NCI-H2227 (cell line): ENCODE data around the gene HNMT.
"Not testable (repeated sequence)": the region's sequence is repeated elsewhere in the genome, so short reads cannot be mapped to it uniquely, and the experiment has no call there.

Experiments
- DNase-seq: peaks from one replicate; lab custom pipeline; 2025; ENCODE audit not compliant: unreplicated experiment; lab: John Stamatoyannopoulos, UW

Gene HNMT

GRCh38 chr2:137973280-137973679 lies 9.0 kb downstream of the HNMT start:
- no peak for DNase-seq

- DNase-seq = no peak
Observed at GRCh38 chr2:137975280-137976271, 11.3 kb downstream of the HNMT start.

- DNase-seq = no peak
Observed at GRCh38 chr2:137976274-137976673, 12.0 kb downstream of the HNMT start.

GRCh38 chr2:137977790-137978189 lies 13.5 kb downstream of the HNMT start:
- no peak for DNase-seq

GRCh38 chr2:137980459-137980858 lies 16.2 kb downstream of the HNMT start:
- DNase-seq = no peak

- DNase-seq = no peak
Observed at GRCh38 chr2:137981112-137981656, 16.9 kb downstream of the HNMT start.

- DNase-seq = no peak
Observed at GRCh38 chr2:137983581-137983980, 19.3 kb downstream of the HNMT start.

GRCh38 chr2:137986268-137986667 lies 22.0 kb downstream of the HNMT start:
- DNase-seq = no peak

GRCh38 chr2:137987011-137987410 lies 22.7 kb downstream of the HNMT start:
- no peak for DNase-seq

GRCh38 chr2:137991078-137991477 lies 26.8 kb downstream of the HNMT start:
- no peak for DNase-seq

GRCh38 chr2:137992039-137992646 lies 27.9 kb downstream of the HNMT start:
- no peak for DNase-seq

GRCh38 chr2:137993715-137994476 lies 29.6 kb downstream of the HNMT start:
- DNase-seq = not testable (repeated sequence)

GRCh38 chr2:137995368-137995767 lies 31.1 kb downstream of the HNMT start:
- DNase-seq = not testable (repeated sequence)

- DNase-seq = not testable (repeated sequence)
Observed at GRCh38 chr2:137996158-137996557, 31.9 kb downstream of the HNMT start.

- no peak for DNase-seq
Observed at GRCh38 chr2:137997733-137998132, 33.5 kb downstream of the HNMT start.

GRCh38 chr2:137998503-137998902 lies 34.2 kb downstream of the HNMT start:
- DNase-seq = no peak

- no peak for DNase-seq
Observed at GRCh38 chr2:137999273-137999672, 35.0 kb downstream of the HNMT start.

GRCh38 chr2:138000009-138000408 lies 35.7 kb downstream of the HNMT start:
- DNase-seq = no peak

- DNase-seq = no peak
Observed at GRCh38 chr2:138000796-138001195, 36.5 kb downstream of the HNMT start.

- no peak for DNase-seq
Observed at GRCh38 chr2:138003411-138003810, 39.1 kb downstream of the HNMT start.

GRCh38 chr2:138007431-138007830 lies 43.2 kb downstream of the HNMT start:
- no peak for DNase-seq
